HCT116 (cell line): ENCODE measurements around the gene HBA2. TPM values are rescaled to one million over a fixed set of nuclear protein-coding genes. Genes with fewer than 3 reads are reported as not detected.

Experiments
- ATAC-seq: fragments of 200-7000 bp; cut with Tn5 transposase; 2 replicates; pipeline ENCODE4 v1.9.1; 2020; ENCODE audit warnings: mild to moderate bottlenecking, moderate library complexity
- BruUV-seq: library from RNA; stranded (reverse); fragments of 400-500 nt; replicated peaks from 2 replicates; lab custom pipeline; 2021; lab: Mats Ljungman, UMichigan
- CTCF ChIA-PET: fragments of 300-600 bp; sonication (Branson Sonifier 250); formaldehyde crosslinking; loops from one replicate; lab custom pipeline; 2021; ENCODE audit warnings: antibody characterized with exemption; lab: Charles Lee
- POLR2A ChIA-PET: fragments of 300-600, 350-600 bp; sonication (Branson Sonifier 250); formaldehyde crosslinking; loops from one replicate; lab custom pipeline; 2021; ENCODE audit warnings: antibody characterized with exemption; lab: Charles Lee
- RAD21 ChIA-PET, 2 experiments: fragments of 300-600 bp; sonication (Branson Sonifier 250); formaldehyde crosslinking; loops; one replicate each; lab custom pipeline; 2023; ENCODE audit warnings: low total read pairs in 2 of 2; ENCODE audit not compliant: uncharacterized antibody in 2 of 2, unreplicated experiment in 2 of 2, low non-redundant PET in 1 of 2; lab: Charles Lee
- DNase-seq: peaks from one replicate; pipeline ENCODE4 v3.0.0-alpha.2; 2010; ENCODE audit warnings: low read depth, low spot score
- H2AFZ ChIP-seq: fragments of 200-600 bp; shearing (Covaris generic), sonication (generic); 2 replicates; pipeline ENCODE4 v1.6.1; 2017; ENCODE audit warnings: low read depth, mixed run types, mixed read lengths, antibody characterized with exemption, low read length; ENCODE audit not compliant: poor library complexity, severe bottlenecking
- H3K27ac ChIP-seq: 2 replicates; pipeline ENCODE4 v1.5.1; 2012; ENCODE audit warnings: low read depth, low read length
- H3K27me3 ChIP-seq: fragments of 200-600 bp; sonication (generic); 2 replicates; pipeline ENCODE4 v1.6.1; 2016; ENCODE audit warnings: mixed run types, low read length, mixed read lengths; ENCODE audit not compliant: insufficient read depth
- H3K36me3 ChIP-seq, 2 experiments: fragments of 200-500 bp in 1 of 2; fragments of 200-600 bp in 1 of 2; sonication (Bioruptor generic) in 1 of 2; sonication (generic) in 1 of 2; 2 replicates each; pipeline versions ENCODE4 v1.5.1 to v1.6.1; 2014 to 2016; ENCODE audit warnings: low read length in 2 of 2, inconsistent platforms in 1 of 2, mixed read lengths in 1 of 2, mixed run types in 1 of 2; ENCODE audit not compliant: insufficient read depth in 2 of 2, control insufficient read depth in 1 of 2
- H3K4me1 ChIP-seq, 2 experiments: fragments of 200-600 bp in 1 of 2; sonication (generic) in 1 of 2; 2 replicates each; pipeline versions ENCODE4 v1.5.1 to v1.6.1; 2012 to 2017; ENCODE audit warnings: low read length in 2 of 2, inconsistent platforms in 1 of 2, mild to moderate bottlenecking in 1 of 2, mixed read lengths in 1 of 2, mixed run types in 1 of 2, moderate library complexity in 1 of 2; ENCODE audit not compliant: insufficient read depth in 2 of 2, control insufficient read depth in 1 of 2
- H3K4me2 ChIP-seq: fragments of 200-600 bp; sonication (generic); 2 replicates; pipeline ENCODE4 v1.6.1; 2017; ENCODE audit warnings: mixed run types, low read length, mixed read lengths
- H3K4me3 ChIP-seq, 2 experiments: fragments of 200-600 bp in 1 of 2; sonication (generic) in 1 of 2; replicated peaks in 1 of 2; 2 replicates each; pipeline ENCODE4 v1.5.1; 2011 to 2016; ENCODE audit warnings: low read length in 2 of 2, control low read depth in 1 of 2, low read depth in 1 of 2, mild to moderate bottlenecking in 1 of 2, mixed read lengths in 1 of 2, mixed run types in 1 of 2
- H3K79me2 ChIP-seq: fragments of 200-600 bp; sonication (generic); 2 replicates; pipeline ENCODE4 v1.6.1; 2017; ENCODE audit warnings: mild to moderate bottlenecking, mixed run types, low read length, moderate library complexity, mixed read lengths; ENCODE audit not compliant: insufficient read depth
- H3K9ac ChIP-seq: fragments of 200-600 bp; sonication (generic); 2 replicates; pipeline ENCODE4 v1.6.1; 2016; ENCODE audit warnings: low read length, mixed read lengths
- H3K9me2 ChIP-seq: fragments of 200-600 bp; sonication (generic), shearing (Covaris generic); 2 replicates; pipeline ENCODE4 v1.6.1; 2017; ENCODE audit warnings: mixed run types, mild to moderate bottlenecking, moderate library complexity; ENCODE audit not compliant: insufficient read depth
- H3K9me3 ChIP-seq, 2 experiments: fragments of 200-500 bp in 1 of 2; fragments of 200-600 bp in 1 of 2; sonication (Bioruptor generic) in 1 of 2; sonication (generic) in 1 of 2; 2 replicates each; pipeline ENCODE4 v1.6.1; 2014 to 2017; ENCODE audit warnings: low read length in 2 of 2, mixed read lengths in 2 of 2, inconsistent platforms in 1 of 2, low read depth in 1 of 2, mild to moderate bottlenecking in 1 of 2, mixed run types in 1 of 2, moderate library complexity in 1 of 2; ENCODE audit not compliant: control insufficient read depth in 1 of 2, insufficient read depth in 1 of 2
- H4K20me1 ChIP-seq: fragments of 200-600 bp; sonication (generic), shearing (Covaris generic); 2 replicates; pipeline ENCODE4 v1.6.1; 2017; ENCODE audit warnings: mixed run types, mild to moderate bottlenecking, moderate library complexity; ENCODE audit not compliant: insufficient read depth
- CBX3 ChIP-seq: IDR thresholded peaks from 2 replicates; pipeline ENCODE4 v1.6.1; 2012; ENCODE audit warnings: low read depth
- ELF1 ChIP-seq: IDR thresholded peaks from 2 replicates; pipeline ENCODE4 v1.6.1; 2012; ENCODE audit warnings: low read depth, borderline replicate concordance
- EZH2 ChIP-seq: fragments of 200-600 bp; sonication (generic); IDR thresholded peaks from 2 replicates; pipeline ENCODE4 v1.6.1; 2017; ENCODE audit warnings: antibody characterized with exemption, mixed run types
- EZH2phosphoT487 ChIP-seq: fragments of 200-600 bp; IDR thresholded peaks from 2 replicates; pipeline ENCODE4 v1.6.1; 2018; ENCODE audit warnings: antibody characterized with exemption, borderline replicate concordance
- FOSL1 ChIP-seq: IDR thresholded peaks from 2 replicates; pipeline ENCODE4 v1.6.1; 2012; ENCODE audit warnings: low read depth
- JUND ChIP-seq: IDR thresholded peaks from 2 replicates; pipeline ENCODE4 v1.6.1; 2012
- POLR2AphosphoS5 ChIP-seq: IDR thresholded peaks from 2 replicates; pipeline ENCODE4 v1.6.1; 2011; ENCODE audit warnings: mild to moderate bottlenecking, low read depth, low read length, moderate library complexity
- SIN3A ChIP-seq: IDR thresholded peaks from 2 replicates; pipeline ENCODE4 v1.6.1; 2012; ENCODE audit warnings: low read depth
- SRF ChIP-seq: IDR thresholded peaks from 2 replicates; pipeline ENCODE4 v1.6.1; 2012; ENCODE audit warnings: low read depth
- TCF7L2 ChIP-seq: IDR thresholded peaks from 2 replicates; pipeline ENCODE4 v1.7.0; 2011; ENCODE audit warnings: borderline replicate concordance, inconsistent platforms; ENCODE audit not compliant: insufficient read depth, insufficient read length; ENCODE audit errors: extremely low read depth
- ZFX ChIP-seq: fragments of 450-650 bp; IDR thresholded peaks from 2 replicates; pipeline ENCODE4 v1.6.1; 2017
- ZNF274 ChIP-seq: fragments of 200-500 bp; sonication (Bioruptor generic); IDR thresholded peaks from 2 replicates; pipeline ENCODE4 v1.6.1; 2014; ENCODE audit warnings: mild to moderate bottlenecking, low read depth, low read length, inconsistent platforms
- intact Hi-C: fragments of 100-400 bp; cut with micrococcal nuclease; formaldehyde crosslinking; loops from 2 replicates; pipeline ENCODE4 v1.10.0; 2022
- total RNA-seq: library from RNA; stranded (reverse); gene quantifications from one replicate; pipeline ENCODE4 v1.2.1, GENCODE V29; 2021; ENCODE audit not compliant: unreplicated experiment
- TF ChIP-seq, protein P1 (sequence below): IDR thresholded peaks from 2 replicates; pipeline ENCODE4 v1.6.1; 2012; ENCODE audit warnings: low read depth
- TF ChIP-seq, protein P2 (sequence below), 3 experiments: fragments of 200-600 bp in 1 of 3; sonication (generic) in 1 of 3; IDR thresholded peaks in 2 of 3; conservative IDR thresholded peaks in 1 of 3; 2 replicates each; pipeline ENCODE4 v1.5.1; 2012 to 2017; ENCODE audit warnings: low read depth in 2 of 3, low read length in 2 of 3, antibody characterized with exemption in 1 of 3, borderline replicate concordance in 1 of 3, control low read depth in 1 of 3, mild to moderate bottlenecking in 1 of 3, mixed read lengths in 1 of 3, mixed run types in 1 of 3, moderate library complexity in 1 of 3; ENCODE audit not compliant: insufficient read depth in 1 of 3
- TF ChIP-seq, protein P3 (sequence below): IDR thresholded peaks from 2 replicates; pipeline ENCODE4 v1.6.1; 2012

HBA2 gene
- total RNA-seq, 1 experiment from 2014 or later: 3.0 TPM

DNA sequence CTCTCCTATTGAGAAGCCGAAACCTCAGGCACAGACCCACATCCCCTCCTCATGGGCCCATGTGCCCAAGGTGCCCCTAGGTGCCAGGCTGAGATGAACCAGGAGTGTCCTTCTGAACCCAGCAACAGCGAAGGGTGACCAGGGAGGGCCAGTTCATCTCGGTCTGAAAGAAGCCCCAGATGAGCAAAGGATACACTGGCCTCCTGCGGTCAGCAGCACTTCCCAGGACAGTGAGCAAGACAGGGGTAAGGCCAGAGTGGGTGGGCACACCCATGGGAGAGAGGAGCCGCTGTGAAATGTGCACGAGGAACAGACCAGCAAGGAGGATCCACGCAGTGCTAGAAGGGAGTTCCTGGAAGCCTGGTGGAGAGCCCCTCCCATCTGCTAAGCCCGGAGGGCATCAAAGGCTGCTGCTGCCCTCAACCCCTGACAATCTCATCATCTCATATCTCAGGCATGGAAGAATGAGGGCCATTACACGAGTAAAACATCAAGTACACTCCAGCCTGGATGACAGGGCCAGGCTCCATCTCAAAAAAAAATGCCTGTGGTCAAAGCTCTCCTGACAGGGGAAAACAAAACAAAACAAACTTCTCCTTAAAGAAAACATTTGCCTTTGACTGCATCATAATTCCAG lies 23.5 kb upstream of the HBA2 start (continued):
- no peak for TF ChIP-seq TCF7L2
- TF ChIP-seq ZFX: no peak

DNA sequence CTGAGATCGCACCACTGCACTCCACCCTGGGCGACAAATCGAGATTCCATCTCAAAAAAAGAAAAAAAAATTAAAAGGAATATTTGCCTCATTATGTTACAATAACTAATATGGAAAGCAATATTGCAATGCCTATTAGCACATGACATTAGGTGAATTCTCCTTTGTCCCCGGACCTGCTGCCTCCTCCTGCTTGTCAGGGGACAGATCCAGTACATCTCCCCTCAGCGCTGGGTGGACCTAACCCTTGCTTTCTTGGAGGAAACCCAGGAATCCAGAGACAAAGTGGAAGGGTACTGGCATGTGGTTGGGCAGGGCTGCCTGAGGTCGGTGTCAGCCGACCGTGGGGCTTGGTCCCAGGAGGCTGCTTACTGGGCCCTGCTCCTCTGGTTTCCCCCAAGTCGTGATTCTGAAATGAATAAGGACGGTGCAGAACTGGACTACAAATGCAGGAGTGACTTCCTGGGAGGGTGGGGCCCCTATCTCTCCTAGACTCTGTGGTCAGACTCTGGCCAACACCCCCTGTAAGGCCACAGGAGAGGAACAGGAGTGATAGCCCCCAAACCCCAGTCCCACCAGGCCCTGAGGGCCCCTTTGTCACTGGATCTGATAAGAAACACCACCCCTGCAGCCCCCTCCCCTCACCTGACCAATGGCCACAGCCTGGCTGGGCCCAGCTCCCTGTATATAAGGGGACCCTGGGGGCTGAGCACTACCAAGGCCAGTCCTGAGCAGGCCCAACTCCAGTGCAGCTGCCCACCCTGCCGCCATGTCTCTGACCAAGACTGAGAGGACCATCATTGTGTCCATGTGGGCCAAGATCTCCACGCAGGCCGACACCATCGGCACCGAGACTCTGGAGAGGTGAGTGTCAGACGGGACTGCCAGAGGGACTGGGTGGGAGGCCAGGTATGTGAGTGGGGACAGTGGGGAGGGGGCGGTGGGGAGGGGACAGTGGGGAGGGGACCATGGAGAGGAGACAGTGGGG lies 20.2 kb upstream of the HBA2 start, which contains the start of gene HBZ:
Gene HBZ, plus strand, starts transcription at position 504 of the 988 bp plus-strand sequence. Its CDS starts 266 bp downstream, at position 770.
- H3K4me1 ChIP-seq: peaks cover 5 to 9% of the 10 kb centered on the region in 2 experiments; a peak in 3 of 4 replicates
- DNase-seq (no peak), ATAC-seq (no peak)
- H3K79me2 ChIP-seq: no peaks in the 10 kb centered on the region
- H3K9ac ChIP-seq: no peak within 1 kb of the TSS
- no peak within 1 kb of the TSS for H2AFZ ChIP-seq
- H3K4me3 ChIP-seq: no peak within 1 kb of the TSS
- H4K20me1 ChIP-seq: no peaks in the 10 kb centered on the region
- intact Hi-C loops: no loop called here
- POLR2A ChIA-PET: no interaction called here
- H3K9me2 ChIP-seq: no peaks in the 10 kb centered on the region
- BruUV-seq: no TSS peak
- H3K4me2 ChIP-seq: no peak within 1 kb of the TSS
- H3K27ac ChIP-seq: no peak within 1 kb of the TSS
- H3K9me3 ChIP-seq: no peaks in the 10 kb centered on the region
- no peaks in the 10 kb centered on the region for H3K36me3 ChIP-seq
- RAD21 ChIA-PET: no interaction called here
- CTCF ChIA-PET: no interaction called here
- no peaks in the 10 kb centered on the region for H3K27me3 ChIP-seq
- TF ChIP-seq FOSL1 (no peak), POLR2AphosphoS5 (no peak), ELF1 (no peak), EZH2 (no peak), JUND (no peak), ZNF274 (no peak), SIN3A (no peak), SRF (no peak), ZFX (no peak), CBX3 (no peak), EZH2phosphoT487 (no peak)
- TF ChIP-seq, protein P1, sequence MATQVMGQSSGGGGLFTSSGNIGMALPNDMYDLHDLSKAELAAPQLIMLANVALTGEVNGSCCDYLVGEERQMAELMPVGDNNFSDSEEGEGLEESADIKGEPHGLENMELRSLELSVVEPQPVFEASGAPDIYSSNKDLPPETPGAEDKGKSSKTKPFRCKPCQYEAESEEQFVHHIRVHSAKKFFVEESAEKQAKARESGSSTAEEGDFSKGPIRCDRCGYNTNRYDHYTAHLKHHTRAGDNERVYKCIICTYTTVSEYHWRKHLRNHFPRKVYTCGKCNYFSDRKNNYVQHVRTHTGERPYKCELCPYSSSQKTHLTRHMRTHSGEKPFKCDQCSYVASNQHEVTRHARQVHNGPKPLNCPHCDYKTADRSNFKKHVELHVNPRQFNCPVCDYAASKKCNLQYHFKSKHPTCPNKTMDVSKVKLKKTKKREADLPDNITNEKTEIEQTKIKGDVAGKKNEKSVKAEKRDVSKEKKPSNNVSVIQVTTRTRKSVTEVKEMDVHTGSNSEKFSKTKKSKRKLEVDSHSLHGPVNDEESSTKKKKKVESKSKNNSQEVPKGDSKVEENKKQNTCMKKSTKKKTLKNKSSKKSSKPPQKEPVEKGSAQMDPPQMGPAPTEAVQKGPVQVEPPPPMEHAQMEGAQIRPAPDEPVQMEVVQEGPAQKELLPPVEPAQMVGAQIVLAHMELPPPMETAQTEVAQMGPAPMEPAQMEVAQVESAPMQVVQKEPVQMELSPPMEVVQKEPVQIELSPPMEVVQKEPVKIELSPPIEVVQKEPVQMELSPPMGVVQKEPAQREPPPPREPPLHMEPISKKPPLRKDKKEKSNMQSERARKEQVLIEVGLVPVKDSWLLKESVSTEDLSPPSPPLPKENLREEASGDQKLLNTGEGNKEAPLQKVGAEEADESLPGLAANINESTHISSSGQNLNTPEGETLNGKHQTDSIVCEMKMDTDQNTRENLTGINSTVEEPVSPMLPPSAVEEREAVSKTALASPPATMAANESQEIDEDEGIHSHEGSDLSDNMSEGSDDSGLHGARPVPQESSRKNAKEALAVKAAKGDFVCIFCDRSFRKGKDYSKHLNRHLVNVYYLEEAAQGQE: no peak
- TF ChIP-seq, protein P2, sequence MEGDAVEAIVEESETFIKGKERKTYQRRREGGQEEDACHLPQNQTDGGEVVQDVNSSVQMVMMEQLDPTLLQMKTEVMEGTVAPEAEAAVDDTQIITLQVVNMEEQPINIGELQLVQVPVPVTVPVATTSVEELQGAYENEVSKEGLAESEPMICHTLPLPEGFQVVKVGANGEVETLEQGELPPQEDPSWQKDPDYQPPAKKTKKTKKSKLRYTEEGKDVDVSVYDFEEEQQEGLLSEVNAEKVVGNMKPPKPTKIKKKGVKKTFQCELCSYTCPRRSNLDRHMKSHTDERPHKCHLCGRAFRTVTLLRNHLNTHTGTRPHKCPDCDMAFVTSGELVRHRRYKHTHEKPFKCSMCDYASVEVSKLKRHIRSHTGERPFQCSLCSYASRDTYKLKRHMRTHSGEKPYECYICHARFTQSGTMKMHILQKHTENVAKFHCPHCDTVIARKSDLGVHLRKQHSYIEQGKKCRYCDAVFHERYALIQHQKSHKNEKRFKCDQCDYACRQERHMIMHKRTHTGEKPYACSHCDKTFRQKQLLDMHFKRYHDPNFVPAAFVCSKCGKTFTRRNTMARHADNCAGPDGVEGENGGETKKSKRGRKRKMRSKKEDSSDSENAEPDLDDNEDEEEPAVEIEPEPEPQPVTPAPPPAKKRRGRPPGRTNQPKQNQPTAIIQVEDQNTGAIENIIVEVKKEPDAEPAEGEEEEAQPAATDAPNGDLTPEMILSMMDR (IDR thresholded peaks at IDR 0.05 in 2 of 3, conservative IDR thresholded peaks at IDR 0.05 in 1 of 3; ENCODE audit: borderline replicate concordance in 1 of 3, insufficient read depth in 1 of 3, low read depth in 2 of 3, low read length in 2 of 3): no peak
- TF ChIP-seq, protein P3, sequence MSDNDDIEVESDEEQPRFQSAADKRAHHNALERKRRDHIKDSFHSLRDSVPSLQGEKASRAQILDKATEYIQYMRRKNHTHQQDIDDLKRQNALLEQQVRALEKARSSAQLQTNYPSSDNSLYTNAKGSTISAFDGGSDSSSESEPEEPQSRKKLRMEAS: no peak
